ENCODE results near the gene NUP43.
A peak's percentile ranks its signal among the peaks of the same experiment; 100 is the strongest.
"Not testable (repeated sequence)": the region's sequence is repeated elsewhere in the genome, so short reads cannot be mapped to it uniquely, and the experiment has no call there.

The NUP43 gene

DNA sequence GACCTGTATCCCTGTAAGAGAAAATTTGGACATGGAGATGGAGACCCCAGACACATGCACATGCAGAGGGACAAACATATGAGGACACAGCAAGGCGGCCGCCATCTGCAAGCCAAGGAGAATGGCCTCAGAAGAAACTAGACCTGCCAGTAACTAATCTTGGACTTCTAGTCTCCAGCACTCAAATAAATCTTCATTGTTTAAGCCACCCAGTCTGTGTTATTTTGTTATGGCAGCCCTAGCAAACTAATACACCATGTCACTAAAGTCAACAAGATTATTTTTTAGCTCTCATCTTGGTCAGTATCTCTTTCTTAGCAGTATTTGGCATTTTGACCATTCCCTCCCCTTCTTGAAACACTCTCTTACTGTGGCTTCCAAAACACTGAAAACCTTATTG, 55.1 kb downstream of the NUP43 start:
- H3K4me3 ChIP-seq (ENCODE audit: low read length): no peak overlapping the region
- DNase-seq (ENCODE audit: low read depth): no peak
- TF ChIP-seq, protein P1, sequence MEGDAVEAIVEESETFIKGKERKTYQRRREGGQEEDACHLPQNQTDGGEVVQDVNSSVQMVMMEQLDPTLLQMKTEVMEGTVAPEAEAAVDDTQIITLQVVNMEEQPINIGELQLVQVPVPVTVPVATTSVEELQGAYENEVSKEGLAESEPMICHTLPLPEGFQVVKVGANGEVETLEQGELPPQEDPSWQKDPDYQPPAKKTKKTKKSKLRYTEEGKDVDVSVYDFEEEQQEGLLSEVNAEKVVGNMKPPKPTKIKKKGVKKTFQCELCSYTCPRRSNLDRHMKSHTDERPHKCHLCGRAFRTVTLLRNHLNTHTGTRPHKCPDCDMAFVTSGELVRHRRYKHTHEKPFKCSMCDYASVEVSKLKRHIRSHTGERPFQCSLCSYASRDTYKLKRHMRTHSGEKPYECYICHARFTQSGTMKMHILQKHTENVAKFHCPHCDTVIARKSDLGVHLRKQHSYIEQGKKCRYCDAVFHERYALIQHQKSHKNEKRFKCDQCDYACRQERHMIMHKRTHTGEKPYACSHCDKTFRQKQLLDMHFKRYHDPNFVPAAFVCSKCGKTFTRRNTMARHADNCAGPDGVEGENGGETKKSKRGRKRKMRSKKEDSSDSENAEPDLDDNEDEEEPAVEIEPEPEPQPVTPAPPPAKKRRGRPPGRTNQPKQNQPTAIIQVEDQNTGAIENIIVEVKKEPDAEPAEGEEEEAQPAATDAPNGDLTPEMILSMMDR (conservative IDR thresholded peaks at IDR 0.05; ENCODE audit: low read depth, low read length): no peak

DNA sequence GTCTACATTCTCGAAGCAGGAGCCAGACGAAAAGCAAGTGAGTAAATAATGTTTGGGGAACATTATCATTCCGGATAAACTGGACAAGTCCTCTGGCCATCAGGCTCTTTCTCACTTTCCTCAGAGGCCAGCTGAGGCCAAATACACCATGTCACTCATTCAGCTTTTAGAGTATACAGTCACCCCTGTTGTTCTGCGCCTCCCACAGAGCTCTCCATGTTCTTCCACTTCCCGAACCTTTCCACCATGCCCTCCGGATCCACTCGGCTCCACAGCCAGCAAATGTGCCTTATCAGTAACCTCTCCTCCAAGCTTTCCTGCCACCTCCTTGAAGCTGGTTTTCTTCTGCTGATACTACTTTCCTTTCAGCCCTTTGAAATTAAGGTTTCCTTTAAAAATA, 60.1 kb downstream of the NUP43 start:
- no peak overlapping the region for H3K4me3 ChIP-seq (ENCODE audit: low read length)
- no peak for DNase-seq (ENCODE audit: low read depth)
- TF ChIP-seq, protein P1 (conservative IDR thresholded peaks at IDR 0.05; ENCODE audit: low read depth, low read length): no peak

GRCh38 chr6:149683256-149683859, 63.0 kb downstream of the NUP43 start:
- H3K4me3 ChIP-seq (ENCODE audit: low read length): no peak overlapping the region
- DNase-seq (ENCODE audit: low read depth): peak; percentile 81
- TF ChIP-seq, protein P1 (conservative IDR thresholded peaks at IDR 0.05; ENCODE audit: low read depth, low read length): no peak

DNA sequence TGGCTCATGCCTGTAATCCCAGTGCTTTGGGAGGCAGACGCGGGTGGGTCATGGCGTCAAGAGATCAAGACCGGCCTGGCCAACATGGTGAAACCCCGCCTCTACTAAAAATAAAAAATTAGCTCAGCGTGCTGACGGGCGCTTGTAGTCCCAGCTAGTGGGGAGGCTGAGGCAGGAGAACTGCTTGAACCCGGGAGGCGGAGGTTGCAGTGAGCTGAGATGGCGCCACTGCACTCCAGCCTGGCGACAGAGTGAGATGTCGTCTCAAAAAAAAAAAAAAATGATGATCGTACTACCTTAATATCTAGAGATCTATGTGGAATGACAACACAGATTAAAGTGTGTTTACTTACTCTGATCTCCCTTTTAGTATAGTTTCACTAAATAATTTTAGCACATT, 64.5 kb downstream of the NUP43 start:
- not testable (repeated sequence) for H3K4me3 ChIP-seq (ENCODE audit: low read length); DNase-seq (ENCODE audit: low read depth)

- no peak for DNase-seq (ENCODE audit: low read depth)
- TF ChIP-seq, protein P1 (conservative IDR thresholded peaks at IDR 0.05; ENCODE audit: low read depth, low read length): no peak
Observed at GRCh38 chr6:149681209-149681608, 65.1 kb downstream of the NUP43 start.

DNA sequence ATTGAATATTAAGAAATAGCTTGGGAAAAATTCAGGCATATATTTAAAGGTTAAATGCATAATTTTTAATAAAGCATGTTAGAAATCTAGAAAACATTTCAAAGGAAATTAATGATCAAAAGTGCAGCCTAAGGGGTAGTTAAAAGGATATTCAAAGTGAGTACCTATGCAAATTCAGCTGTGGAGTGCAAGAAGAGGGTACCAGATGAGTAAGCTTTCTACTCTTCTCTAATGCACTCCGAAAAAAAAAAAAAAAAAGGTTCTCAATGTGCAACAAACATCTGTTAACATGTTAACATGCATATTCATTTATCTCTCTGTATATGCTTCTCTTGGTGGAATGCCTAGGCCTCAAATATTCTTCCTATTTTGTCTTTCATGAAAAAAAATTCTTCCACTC, 65.8 kb downstream of the NUP43 start:
- TF ChIP-seq, protein P1 (conservative IDR thresholded peaks at IDR 0.05; ENCODE audit: low read depth, low read length): no peak
- H3K4me3 ChIP-seq (ENCODE audit: low read length): no peak overlapping the region
- DNase-seq (ENCODE audit: low read depth): no peak

More at GRCh38 chr6:149681209-149681608, 65.1 kb downstream of the NUP43 start:
- H3K4me3 ChIP-seq (ENCODE audit: low read length): no peak overlapping the region

Measured in retinal pigment epithelial cell (primary cell).